Mesodermal cell (in vitro differentiated cells): ENCODE measurements around the gene OGFOD3.

Experiments used
- H3K27ac ChIP-seq: 2 replicates; pipeline ENCODE4 v1.7.0; 2013; ENCODE audit warnings: mild to moderate bottlenecking, low read depth, low read length, moderate library complexity; ENCODE audit not compliant: severe bottlenecking
- H3K36me3 ChIP-seq: 2 replicates; pipeline ENCODE4 v1.7.1; 2013; ENCODE audit warnings: mild to moderate bottlenecking, low read length, moderate library complexity; ENCODE audit not compliant: control insufficient read depth, insufficient read depth
- H3K4me1 ChIP-seq: one replicate; pipeline ENCODE4 v1.7.1; 2013; ENCODE audit warnings: mild to moderate bottlenecking, low read length; ENCODE audit not compliant: insufficient read depth, control insufficient read depth, poor library complexity, severe bottlenecking
- H3K4me3 ChIP-seq: 2 replicates; pipeline ENCODE4 v1.7.0; 2013; ENCODE audit warnings: low read length, control low read depth, mild to moderate bottlenecking; ENCODE audit not compliant: insufficient read depth, poor library complexity, severe bottlenecking; ENCODE audit errors: extremely low read depth
- H3K9me3 ChIP-seq: 2 replicates; pipeline ENCODE4 v1.7.1; 2013; ENCODE audit warnings: mild to moderate bottlenecking, low read length, moderate library complexity; ENCODE audit not compliant: control insufficient read depth
- WGBS, 2 experiments: methylation state at CpG; one replicate each; pipeline ENCODE4 v1.1.5; 2013; ENCODE audit warnings: missing lambda C conversion rate in 2 of 2; ENCODE audit not compliant: insufficient coverage in 2 of 2; 5-methylcytosine and 5-hydroxymethylcytosine counted together

The OGFOD3 gene

DNA sequence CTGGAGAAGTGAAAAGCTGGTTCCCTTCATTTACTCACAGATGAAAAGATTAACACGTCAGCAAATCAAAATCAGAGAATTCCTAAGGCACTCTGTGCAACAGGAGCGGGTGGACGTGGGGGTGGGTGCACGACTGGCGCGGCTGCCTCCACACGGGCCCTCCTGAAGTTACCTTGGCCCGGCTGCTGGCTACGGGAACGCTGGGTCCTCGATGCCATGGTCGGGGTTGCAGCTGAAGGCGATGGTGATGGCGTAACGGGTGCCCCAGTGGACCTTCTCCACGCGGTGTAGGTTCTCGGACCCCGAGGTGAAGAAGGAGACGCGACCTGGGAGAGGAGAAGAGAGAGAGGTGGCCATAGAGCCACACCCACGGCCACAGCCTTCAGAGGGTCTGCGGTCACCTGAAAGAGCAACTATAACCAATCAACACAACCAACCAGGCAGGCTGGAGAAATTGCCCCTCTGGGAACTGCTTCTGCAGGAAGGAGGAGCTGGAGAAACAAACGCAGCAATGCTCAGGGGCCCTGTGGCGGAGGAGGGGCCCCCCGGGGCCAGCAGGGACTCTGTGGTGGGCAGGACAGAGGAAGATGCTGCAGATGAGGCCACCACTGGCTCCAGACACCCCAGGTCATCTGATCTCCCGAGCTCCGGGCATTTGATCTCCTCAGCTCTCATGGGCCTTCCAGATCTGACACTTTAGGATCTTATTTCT, 26.0 kb downstream of the OGFOD3 start:
- WGBS, 2 experiments: 93 to 96% methylated on average over 23 to 24 of the region's 28 CpGs
- Histone ChIP-seq H3K9me3 (no peaks in the 10 kb centered on the region), H3K4me1 (no peaks in the 10 kb centered on the region), H3K4me3 (no peak overlapping the region), H3K36me3 (peaks cover 2% of the 10 kb centered on the region), H3K27ac (no peak overlapping the region)

DNA sequence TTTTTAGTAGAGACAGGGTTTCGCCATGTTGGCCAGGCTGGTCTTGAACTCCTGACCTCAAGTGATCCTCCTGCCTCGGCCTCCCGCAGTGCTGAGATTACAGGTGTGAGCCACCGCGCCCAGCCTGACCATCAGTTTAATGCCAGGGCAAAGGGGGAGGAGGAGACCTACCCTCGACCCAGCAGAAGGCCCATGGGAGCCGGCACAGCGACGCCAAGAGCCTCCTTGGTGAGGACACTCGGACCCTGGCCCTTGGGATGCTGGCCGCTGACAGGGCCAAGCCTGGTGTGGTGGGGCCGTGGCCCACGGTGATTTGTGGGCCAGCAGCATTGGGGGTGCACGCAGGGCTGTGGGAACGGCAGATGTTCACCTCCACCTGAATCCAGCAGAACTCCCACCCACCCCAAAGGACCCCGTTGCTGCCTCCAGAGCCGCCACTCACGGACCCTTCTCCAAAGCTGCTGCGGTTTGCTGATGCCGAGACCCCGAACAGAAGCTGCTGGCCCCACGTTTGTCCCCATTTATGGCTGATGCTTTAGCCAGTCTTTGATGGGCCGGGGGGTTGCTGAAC, 26.8 kb downstream of the OGFOD3 start:
- Histone ChIP-seq H3K4me1 (no peaks in the 10 kb centered on the region), H3K4me3 (no peak overlapping the region), H3K9me3 (no peaks in the 10 kb centered on the region), H3K27ac (no peak overlapping the region), H3K36me3 (peaks cover 2% of the 10 kb centered on the region)
- 92 to 98% methylated on average over 18 to 23 of the region's 23 CpGs for WGBS, 2 experiments

DNA sequence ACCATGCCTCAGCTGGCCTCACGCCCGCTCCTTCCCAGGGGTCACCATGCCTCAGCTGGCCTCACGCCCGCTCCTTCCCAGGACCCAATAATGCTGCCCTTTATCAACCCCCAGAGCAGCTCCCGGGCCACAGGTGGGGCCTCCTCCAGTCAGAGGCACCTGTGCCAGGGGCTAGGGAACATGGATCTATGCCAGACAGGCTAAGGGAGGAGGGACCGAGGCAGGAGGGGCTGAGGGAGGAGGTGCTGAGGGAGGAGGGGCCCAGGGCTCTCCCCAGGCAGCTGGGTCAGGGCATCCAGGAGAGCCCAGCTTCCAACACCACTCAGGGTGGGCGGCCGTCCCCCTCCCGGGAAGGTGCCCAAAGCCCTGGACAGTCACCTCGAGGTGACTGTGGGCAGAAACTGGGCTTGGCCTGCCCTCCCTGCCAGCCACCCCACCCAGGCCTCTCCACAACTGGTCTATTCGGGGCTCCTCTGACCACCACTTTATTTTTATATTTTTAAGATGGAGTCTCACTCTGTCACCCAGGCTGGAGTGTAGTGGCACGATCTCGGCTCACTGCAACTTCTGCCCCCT, 27.4 kb downstream of the OGFOD3 start:
- Histone ChIP-seq H3K9me3 (no peaks in the 10 kb centered on the region), H3K4me1 (peaks cover 2% of the 10 kb centered on the region), H3K27ac (no peak overlapping the region), H3K4me3 (no peak overlapping the region), H3K36me3 (peaks cover 2% of the 10 kb centered on the region)
- WGBS, 2 experiments: 92% methylated on average over 6 of the region's 13 CpGs; no CpG with 5 or more reads in 1 of the 2 experiments

DNA sequence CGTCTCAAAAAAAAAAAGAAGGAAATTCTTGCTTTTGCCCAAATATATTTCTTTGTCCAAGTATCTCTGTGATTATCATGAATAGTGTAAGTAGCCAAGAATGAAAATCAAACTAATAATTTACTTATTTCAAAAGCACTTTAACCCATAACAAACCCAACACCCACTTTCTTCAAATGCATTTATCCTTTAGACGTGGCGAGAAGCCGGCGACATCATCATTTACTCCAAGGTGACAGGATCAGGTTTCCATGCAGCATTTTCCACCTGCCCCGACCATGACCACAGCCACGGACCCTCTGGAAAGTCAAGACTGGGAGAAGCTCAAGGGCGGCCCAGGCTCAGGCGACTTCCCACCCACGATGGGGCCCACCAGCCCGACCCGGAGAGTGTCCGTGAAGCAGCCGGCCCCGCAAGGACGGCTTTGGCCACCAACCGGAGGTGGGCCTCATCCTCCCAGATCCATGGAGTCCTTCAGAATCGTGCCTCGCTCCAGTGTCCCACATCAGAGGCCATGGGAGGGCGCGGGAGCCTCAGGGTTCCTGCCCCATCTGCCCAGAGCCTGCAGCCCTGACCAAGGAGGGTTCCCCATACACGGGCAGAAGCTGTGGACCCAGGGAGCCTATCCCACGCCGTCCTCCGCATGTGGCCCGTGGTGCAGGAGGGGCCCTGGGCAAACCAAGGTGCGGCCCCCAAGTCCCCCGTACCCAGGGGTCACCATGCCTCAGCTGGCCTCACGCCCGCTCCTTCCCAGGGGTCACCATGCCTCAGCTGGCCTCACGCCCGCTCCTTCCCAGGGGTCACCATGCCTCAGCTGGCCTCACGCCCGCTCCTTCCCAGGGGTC, 28.1 kb downstream of the OGFOD3 start:
- no peak overlapping the region for H3K4me3 ChIP-seq
- 93 to 94% methylated on average over 22 to 27 of the region's 34 CpGs for WGBS, 2 experiments
- no peaks in the 10 kb centered on the region for H3K9me3 ChIP-seq
- peaks cover 7% of the 10 kb centered on the region for H3K4me1 ChIP-seq
- no peak overlapping the region for H3K27ac ChIP-seq
- peaks cover 2% of the 10 kb centered on the region for H3K36me3 ChIP-seq

DNA sequence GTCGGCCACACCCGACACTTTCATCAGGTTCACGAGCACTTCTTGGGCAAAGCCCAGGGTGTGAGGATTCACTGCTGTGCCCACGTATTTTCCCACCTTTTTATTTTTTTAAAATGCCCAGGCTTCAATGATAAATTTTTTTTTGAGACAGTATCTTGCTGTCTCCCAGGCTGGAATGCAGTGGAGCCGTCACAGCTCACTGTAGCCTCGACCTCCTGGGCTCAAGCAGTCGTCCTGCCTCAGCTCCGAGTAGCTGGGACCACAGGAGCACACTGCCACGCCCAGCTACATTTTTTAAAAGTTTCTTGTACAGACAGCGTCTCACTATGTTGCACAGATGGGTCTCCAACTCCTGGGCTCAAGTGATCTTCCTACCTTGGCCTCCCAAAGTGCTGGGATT, 29.0 kb downstream of the OGFOD3 start:
- no peak overlapping the region for H3K27ac ChIP-seq
- WGBS, 2 experiments: 93% methylated on average over 10 of the region's 10 CpGs

DNA sequence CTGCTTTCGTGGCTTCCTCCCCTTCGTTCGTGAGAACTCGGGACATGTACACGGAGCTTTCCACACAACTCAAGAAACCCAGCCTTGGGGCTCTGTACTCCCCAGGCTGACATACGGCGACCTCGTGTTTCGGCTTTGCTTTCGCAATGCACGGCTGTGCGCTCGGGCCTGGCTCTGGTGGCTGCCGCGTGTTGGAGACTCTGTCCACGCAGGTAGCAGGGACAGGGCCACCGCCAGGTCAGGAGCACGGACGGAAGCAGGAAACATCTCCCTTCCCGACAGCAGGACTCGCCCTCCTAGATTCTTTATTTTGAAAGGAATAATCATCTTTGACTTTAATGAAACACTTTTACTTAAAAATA, 29.5 kb downstream of the OGFOD3 start:
- 90 to 96% methylated on average over 14 to 18 of the region's 21 CpGs for WGBS, 2 experiments

More for the DNA sequence above, 29.0 kb downstream of the OGFOD3 start:
- peaks cover 11% of the 10 kb centered on the region for H3K4me1 ChIP-seq
- peaks cover under 1% of the 10 kb centered on the region for H3K36me3 ChIP-seq
- H3K4me3 ChIP-seq: no peak overlapping the region
- no peaks in the 10 kb centered on the region for H3K9me3 ChIP-seq

DNA sequence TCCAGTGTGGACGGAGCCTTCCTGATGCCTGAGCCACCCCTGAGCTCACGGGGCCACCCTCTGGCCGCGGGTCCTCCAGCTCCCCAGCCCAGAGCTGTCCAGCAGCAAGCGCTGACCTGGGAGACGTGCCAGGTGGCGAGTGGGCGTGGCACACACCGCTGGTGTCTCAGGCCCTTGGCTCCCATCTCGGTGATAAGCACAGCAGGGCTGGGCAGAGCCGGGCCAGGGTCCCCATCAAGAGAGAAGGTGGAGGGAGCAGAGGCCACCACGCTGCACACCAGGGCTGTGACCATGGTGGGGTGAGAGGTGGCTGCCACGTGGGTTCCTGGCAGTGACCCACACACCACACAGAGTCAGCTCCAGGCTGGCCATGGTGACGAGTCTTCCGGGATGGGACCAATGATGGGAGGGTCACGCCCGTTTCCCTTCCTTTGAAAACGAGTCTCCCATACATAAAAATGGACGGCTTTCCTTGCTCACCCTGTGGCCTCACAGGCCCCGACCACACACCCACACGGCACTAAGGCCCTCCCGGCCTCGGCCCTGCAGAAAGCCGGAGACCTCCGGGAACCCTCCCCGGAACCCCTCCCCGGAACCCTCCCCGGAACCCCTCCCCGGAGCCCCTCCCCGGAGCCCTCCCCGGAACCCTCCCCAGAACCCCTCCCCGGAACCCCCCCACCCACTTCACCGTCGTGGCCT, 30.0 kb downstream of the OGFOD3 start:
- 86 to 92% methylated on average over 17 to 23 of the region's 34 CpGs for WGBS, 2 experiments
- no peak overlapping the region for H3K4me3 ChIP-seq
- no peaks in the 10 kb centered on the region for H3K9me3 ChIP-seq
- no peak overlapping the region for H3K27ac ChIP-seq
- peaks cover 11% of the 10 kb centered on the region for H3K4me1 ChIP-seq
- H3K36me3 ChIP-seq: no peaks in the 10 kb centered on the region

More for the DNA sequence above, 29.5 kb downstream of the OGFOD3 start:
- no peak overlapping the region for H3K4me3 ChIP-seq
- H3K36me3 ChIP-seq: no peaks in the 10 kb centered on the region
- H3K4me1 ChIP-seq: peaks cover 11% of the 10 kb centered on the region
- H3K27ac ChIP-seq: no peak overlapping the region
- H3K9me3 ChIP-seq: no peaks in the 10 kb centered on the region

DNA sequence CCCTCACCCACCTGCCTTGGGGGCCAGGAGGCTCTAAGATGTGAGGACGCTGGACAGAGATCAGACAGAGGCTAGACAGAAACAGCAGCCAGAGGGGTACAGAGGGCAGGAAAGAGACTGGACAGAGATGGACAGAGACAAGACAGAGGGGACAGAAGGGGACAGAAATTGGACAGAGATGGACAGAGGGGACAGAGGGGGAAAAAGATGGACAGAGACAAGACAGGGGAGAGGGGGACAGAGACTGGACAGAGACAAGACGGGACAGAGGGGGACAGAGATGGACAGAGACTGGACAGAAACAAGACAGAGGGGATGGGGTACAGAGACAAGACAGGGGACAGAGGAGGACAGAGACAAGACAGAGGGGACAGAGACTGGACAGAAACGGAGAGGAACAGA, 30.7 kb downstream of the OGFOD3 start:
- H3K27ac ChIP-seq: no peak overlapping the region
- H3K36me3 ChIP-seq: no peaks in the 10 kb centered on the region
- H3K9me3 ChIP-seq: no peaks in the 10 kb centered on the region
- peaks cover 11% of the 10 kb centered on the region for H3K4me1 ChIP-seq
- WGBS, 2 experiments: 82 to 92% methylated on average over 3 of the region's 3 CpGs
- no peak overlapping the region for H3K4me3 ChIP-seq

DNA sequence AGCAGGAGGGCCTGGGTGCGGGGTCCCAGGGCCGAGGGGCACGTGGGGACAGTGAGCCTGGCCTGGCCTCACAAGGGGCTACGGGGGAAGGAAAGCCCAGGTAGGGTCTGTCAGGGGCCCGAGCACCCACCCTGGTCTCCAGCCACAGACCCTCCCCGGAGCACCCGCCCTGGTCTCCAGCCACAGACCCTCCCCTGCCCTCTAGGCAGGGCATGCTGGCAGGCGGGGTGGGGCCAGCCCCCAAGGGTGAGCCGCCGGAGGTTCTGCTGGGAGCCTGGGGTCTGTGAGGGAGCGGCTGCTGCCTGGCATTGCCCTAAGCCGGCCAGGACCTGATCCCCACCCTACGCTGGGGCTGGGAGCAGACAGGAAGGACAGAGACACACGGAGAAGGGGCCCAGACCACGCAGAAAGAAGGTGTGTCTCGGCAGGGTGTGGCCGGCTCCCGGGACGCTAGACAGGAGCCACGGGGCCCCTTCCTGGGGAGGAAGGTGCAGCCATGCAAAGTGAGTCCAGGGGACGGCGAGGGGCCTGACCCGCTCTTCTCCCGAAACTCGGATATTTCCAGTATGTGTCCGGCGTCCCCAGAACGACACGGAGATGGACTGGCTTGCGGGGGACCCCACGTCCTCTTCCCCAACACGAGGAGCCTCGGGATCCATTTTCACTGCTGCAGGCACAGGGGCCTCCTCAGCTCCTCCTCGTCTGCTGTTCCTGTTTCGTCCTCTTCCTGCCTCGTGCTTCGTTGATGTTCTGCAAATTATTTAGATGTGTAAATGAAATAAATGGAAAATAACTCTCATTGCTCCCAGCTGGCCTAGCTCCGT, 31.3 kb downstream of the OGFOD3 start:
- peaks cover 11% of the 10 kb centered on the region for H3K4me1 ChIP-seq
- H3K27ac ChIP-seq: no peak overlapping the region
- no peaks in the 10 kb centered on the region for H3K36me3 ChIP-seq
- WGBS, 2 experiments: 84 to 86% methylated on average over 30 to 32 of the region's 38 CpGs
- H3K9me3 ChIP-seq: no peaks in the 10 kb centered on the region
- no peak overlapping the region for H3K4me3 ChIP-seq
